DND-41 (cell line): ENCODE data around the gene TDRD7.

Experiments used
- ATAC-seq: fragments of 200-7000 bp; cut with Tn5 transposase; 3 replicates; pipeline ENCODE4 v1.9.1; 2021; ENCODE audit warnings: low read depth; ENCODE audit not compliant: insufficient read depth
- DNase-seq: peaks from one replicate; pipeline ENCODE4 v3.0.0-alpha.2; 2020
- H2AFZ ChIP-seq: 2 replicates; pipeline ENCODE4 v1.6.0; 2012; ENCODE audit warnings: low read depth, low read length
- H3K27ac ChIP-seq: 2 replicates; pipeline ENCODE4 v1.5.1; 2012; ENCODE audit warnings: low read length, inconsistent platforms
- H3K27me3 ChIP-seq: fragments of 200-600 bp; sonication (generic); 2 replicates; pipeline ENCODE4 v1.6.0; 2012; ENCODE audit warnings: low read length, mild to moderate bottlenecking, inconsistent platforms; ENCODE audit not compliant: insufficient read depth, poor library complexity
- H3K36me3 ChIP-seq: 2 replicates; pipeline ENCODE4 v1.5.1; 2012; ENCODE audit warnings: low read length, inconsistent platforms; ENCODE audit not compliant: insufficient read depth
- H3K4me1 ChIP-seq: 2 replicates; pipeline ENCODE4 v1.5.1; 2012; ENCODE audit warnings: mild to moderate bottlenecking, low read length; ENCODE audit not compliant: insufficient read depth
- H3K4me2 ChIP-seq: 2 replicates; pipeline ENCODE4 v1.6.0; 2012; ENCODE audit warnings: mild to moderate bottlenecking, moderate library complexity, low read length, inconsistent platforms; ENCODE audit not compliant: insufficient read depth
- H3K4me3 ChIP-seq, 2 experiments: fragments of 200-600 bp in 1 of 2; shearing (Covaris generic) in 1 of 2; 2 replicates each; pipeline ENCODE4 v1.5.1; 2012 to 2016; ENCODE audit warnings: inconsistent platforms in 2 of 2, low read length in 2 of 2, mild to moderate bottlenecking in 2 of 2, low read depth in 1 of 2, moderate library complexity in 1 of 2
- H3K79me2 ChIP-seq: 2 replicates; pipeline ENCODE4 v1.6.0; 2012; ENCODE audit warnings: low read length, inconsistent platforms; ENCODE audit not compliant: insufficient read depth
- H3K9ac ChIP-seq: 2 replicates; pipeline ENCODE4 v1.6.0; 2012; ENCODE audit warnings: low read depth, mild to moderate bottlenecking, inconsistent platforms, low read length, moderate library complexity
- H3K9me3 ChIP-seq: 2 replicates; pipeline ENCODE4 v1.5.1; 2012; ENCODE audit warnings: low read length, moderate library complexity, mild to moderate bottlenecking, inconsistent platforms; ENCODE audit not compliant: insufficient read depth, severe bottlenecking
- H4K20me1 ChIP-seq: 2 replicates; pipeline ENCODE4 v1.6.0; 2012; ENCODE audit warnings: low read length; ENCODE audit not compliant: insufficient read depth
- CTCF ChIP-seq: IDR thresholded peaks from 2 replicates; pipeline ENCODE4 v1.5.1; 2012; ENCODE audit warnings: borderline replicate concordance, low read length, moderate library complexity, mild to moderate bottlenecking; ENCODE audit not compliant: poor library complexity, severe bottlenecking; ENCODE audit errors: extremely low read depth
- EZH2 ChIP-seq: IDR thresholded peaks from 3 replicates; pipeline ENCODE4 v1.6.1; 2012; ENCODE audit warnings: borderline replicate concordance, low read depth, mild to moderate bottlenecking, moderate library complexity, low read length, inconsistent platforms; ENCODE audit not compliant: severe bottlenecking

Gene TDRD7

GRCh38 chr9:97384406-97385262 is 27.3 kb upstream of the TDRD7 start:
- no peaks in the 10 kb centered on the region for H3K36me3 ChIP-seq
- 0 out of 2 replicates have a peak, but pooled peaks cover 3% of the 10 kb centered on the region for H4K20me1 ChIP-seq
- no peak for ATAC-seq
- TF ChIP-seq EZH2 (no peak), CTCF (no peak)
- no peaks in the 10 kb centered on the region for H3K79me2 ChIP-seq
- H2AFZ ChIP-seq = no peak overlapping the region
- no peak for DNase-seq
- H3K9ac ChIP-seq = no peak overlapping the region
- H3K4me1 ChIP-seq = no peaks in the 10 kb centered on the region
- H3K9me3 ChIP-seq = no peaks in the 10 kb centered on the region
- H3K4me2 ChIP-seq = no peak overlapping the region
- no peak overlapping the region for H3K4me3 ChIP-seq
- no peak overlapping the region for H3K27ac ChIP-seq
- no peaks in the 10 kb centered on the region for H3K27me3 ChIP-seq

GRCh38 chr9:97385626-97386264 is 26.2 kb upstream of the TDRD7 start:
- no peak overlapping the region for H3K27ac ChIP-seq
- DNase-seq (no peak), ATAC-seq (no peak)
- no peak overlapping the region for H3K9ac ChIP-seq
- no peaks in the 10 kb centered on the region for H3K9me3 ChIP-seq
- H3K4me2 ChIP-seq = no peak overlapping the region
- H2AFZ ChIP-seq = no peak overlapping the region
- H3K4me3 ChIP-seq = no peak overlapping the region
- no peaks in the 10 kb centered on the region for H3K4me1 ChIP-seq
- no peaks in the 10 kb centered on the region for H3K36me3 ChIP-seq
- H3K79me2 ChIP-seq = no peaks in the 10 kb centered on the region
- 0 out of 2 replicates have a peak, but pooled peaks cover 3% of the 10 kb centered on the region for H4K20me1 ChIP-seq
- H3K27me3 ChIP-seq = no peaks in the 10 kb centered on the region
- no peak for TF ChIP-seq EZH2
- TF ChIP-seq CTCF = no peak

- DNase-seq (no peak), ATAC-seq (no peak)
- Histone ChIP-seq H3K4me3 (no peak overlapping the region), H3K9ac (no peak overlapping the region), H3K9me3 (no peaks in the 10 kb centered on the region), H4K20me1 (0 out of 2 replicates have a peak, but pooled peaks cover 3% of the 10 kb centered on the region), H3K36me3 (no peaks in the 10 kb centered on the region), H3K4me2 (no peak overlapping the region), H3K27ac (no peak overlapping the region), H3K79me2 (no peaks in the 10 kb centered on the region), H2AFZ (no peak overlapping the region), H3K4me1 (no peaks in the 10 kb centered on the region), H3K27me3 (no peaks in the 10 kb centered on the region)
- no peak for TF ChIP-seq CTCF
- no peak for TF ChIP-seq EZH2
Measured at GRCh38 chr9:97386265-97386633, 25.6 kb upstream of the TDRD7 start.
